Astrocyte (in vitro differentiated cells and primary cell): ENCODE data around the gene ARHGAP19. TPM values are rescaled to one million over a fixed set of nuclear protein-coding genes. Genes with fewer than 3 reads are reported as not detected.

Source experiments
- DNase-seq: peaks from one replicate; pipeline ENCODE4 v3.0.0-alpha.2; 2010; ENCODE audit warnings: low read depth
- FAIRE-seq: peaks from 2 replicates; lab custom pipeline; 2011; peaks lifted over from hg19 to GRCh38; lab: Jason Lieb, UNC
- H2AFZ ChIP-seq: 2 replicates; pipeline ENCODE4 v1.6.0; 2012; ENCODE audit warnings: low read depth, low read length, inconsistent platforms
- H3K27ac ChIP-seq: 2 replicates; pipeline ENCODE4 v1.5.1; 2011; ENCODE audit warnings: low read depth, low read length, inconsistent platforms
- H3K27me3 ChIP-seq: 2 replicates; pipeline ENCODE4 v1.6.0; 2011; ENCODE audit warnings: low read length, inconsistent platforms; ENCODE audit not compliant: insufficient read depth
- H3K36me3 ChIP-seq: 2 replicates; pipeline ENCODE4 v1.5.1; 2011; ENCODE audit warnings: low read length, inconsistent platforms; ENCODE audit not compliant: insufficient read depth
- H3K4me1 ChIP-seq: 2 replicates; pipeline ENCODE4 v1.5.1; 2011; ENCODE audit warnings: low read length, inconsistent platforms; ENCODE audit not compliant: insufficient read depth
- H3K4me2 ChIP-seq: 2 replicates; pipeline ENCODE4 v1.6.0; 2012; ENCODE audit warnings: low read length, inconsistent platforms
- H3K4me3 ChIP-seq: 2 replicates; pipeline ENCODE4 v1.5.1; 2011; ENCODE audit warnings: low read depth, mild to moderate bottlenecking, low read length, inconsistent platforms; ENCODE audit not compliant: insufficient read depth
- H3K79me2 ChIP-seq: 2 replicates; pipeline ENCODE4 v1.6.0; 2012; ENCODE audit warnings: mild to moderate bottlenecking, low read length, inconsistent platforms; ENCODE audit not compliant: insufficient read depth
- H3K9ac ChIP-seq: 2 replicates; pipeline ENCODE4 v1.6.0; 2012; ENCODE audit warnings: mild to moderate bottlenecking, low read length, inconsistent platforms
- H3K9me3 ChIP-seq: 2 replicates; pipeline ENCODE4 v1.5.1; 2012; ENCODE audit warnings: low read depth, mild to moderate bottlenecking, low read length, inconsistent platforms; ENCODE audit not compliant: insufficient read depth
- H4K20me1 ChIP-seq: 2 replicates; pipeline ENCODE4 v1.6.0; 2012; ENCODE audit warnings: low read length, inconsistent platforms; ENCODE audit not compliant: insufficient read depth
- H3K27ac Mint-ChIP-seq: one replicate; pipeline ENCODE4 v1.8.0; 2021; ENCODE audit warnings: mild to moderate bottlenecking, mixed read lengths; ENCODE audit not compliant: unreplicated experiment
- H3K27me3 Mint-ChIP-seq: one replicate; pipeline ENCODE4 v1.8.0; 2021; ENCODE audit warnings: low read depth, mixed read lengths; ENCODE audit not compliant: unreplicated experiment
- H3K36me3 Mint-ChIP-seq: one replicate; pipeline ENCODE4 v1.8.0; 2021; ENCODE audit warnings: low read depth, mixed read lengths; ENCODE audit not compliant: unreplicated experiment
- H3K4me1 Mint-ChIP-seq: one replicate; pipeline ENCODE4 v1.8.0; 2021; ENCODE audit warnings: low read depth, mixed read lengths; ENCODE audit not compliant: unreplicated experiment
- H3K4me3 Mint-ChIP-seq: one replicate; pipeline ENCODE4 v1.8.0; 2021; ENCODE audit warnings: mild to moderate bottlenecking, moderate library complexity, mixed read lengths; ENCODE audit not compliant: unreplicated experiment
- H3K9me3 Mint-ChIP-seq: one replicate; pipeline ENCODE4 v1.8.0; 2021; ENCODE audit warnings: mild to moderate bottlenecking, mixed read lengths; ENCODE audit not compliant: unreplicated experiment
- CTCF ChIP-seq: IDR thresholded peaks from 2 replicates; pipeline ENCODE4 v1.5.1; 2011; ENCODE audit warnings: low read depth, mild to moderate bottlenecking, inconsistent platforms, low read length, moderate library complexity; ENCODE audit not compliant: insufficient read depth
- EZH2 ChIP-seq: IDR thresholded peaks from 2 replicates; pipeline ENCODE4 v1.6.1; 2012; ENCODE audit warnings: mild to moderate bottlenecking, low read length, inconsistent platforms; ENCODE audit not compliant: insufficient read depth
- total RNA-seq: library from RNA; stranded (reverse); gene quantifications from 2 replicates; pipeline ENCODE4 v1.2.1, GENCODE V29; 2021

The ARHGAP19 gene
- total RNA-seq, 1 donor from 2014 or later, result 9.0 TPM

- Histone ChIP-seq H2AFZ (no peak overlapping the region), H3K27ac (no peak overlapping the region), H3K4me3 (no peak overlapping the region), H3K36me3 (peaks cover 9% of the 10 kb centered on the region), H3K4me1 (no peaks in the 10 kb centered on the region), H3K9ac (no peak overlapping the region), H3K9me3 (no peaks in the 10 kb centered on the region), H3K4me2 (no peak overlapping the region), H3K79me2 (no peaks in the 10 kb centered on the region), H4K20me1 (peaks cover 3% of the 10 kb centered on the region), H3K27me3 (no peaks in the 10 kb centered on the region)
- H3K9me3 Mint-ChIP-seq, result no peaks in the 10 kb centered on the region
- TF ChIP-seq EZH2 (no peak), CTCF (no peak)
- FAIRE-seq (no peak), DNase-seq (peak; percentile 2)
- peaks cover 2% of the 10 kb centered on the region for H3K4me1 Mint-ChIP-seq
- H3K4me3 Mint-ChIP-seq, result no peak overlapping the region
- no peaks in the 10 kb centered on the region for H3K27me3 Mint-ChIP-seq
- peaks cover 7% of the 10 kb centered on the region for H3K36me3 Mint-ChIP-seq
- H3K27ac Mint-ChIP-seq, result no peak overlapping the region
These were observed 67.7 kb downstream of the ARHGAP19 start for GRCh38 chr10:97224483-97225435.

GRCh38 chr10:97222326-97222961 lies 70.0 kb downstream of the ARHGAP19 start:
- Histone ChIP-seq H4K20me1 (peaks cover 3% of the 10 kb centered on the region), H3K27me3 (no peaks in the 10 kb centered on the region), H3K4me2 (no peak overlapping the region), H3K79me2 (no peaks in the 10 kb centered on the region), H3K27ac (no peak overlapping the region), H3K4me3 (no peak overlapping the region), H2AFZ (no peak overlapping the region), H3K36me3 (no peaks in the 10 kb centered on the region), H3K4me1 (peaks cover 6% of the 10 kb centered on the region), H3K9ac (no peak overlapping the region), H3K9me3 (no peaks in the 10 kb centered on the region)
- Mint-ChIP-seq H3K9me3 (no peaks in the 10 kb centered on the region), H3K4me1 (peaks cover 9% of the 10 kb centered on the region), H3K27ac (no peak overlapping the region), H3K36me3 (peaks cover 7% of the 10 kb centered on the region), H3K27me3 (no peaks in the 10 kb centered on the region), H3K4me3 (no peak overlapping the region)
- FAIRE-seq, result no peak
- TF ChIP-seq CTCF (no peak), EZH2 (no peak)
- DNase-seq, result no peak
